Gastrocnemius medialis (tissue), 4 donors: ENCODE measurements around the gene DCLK2.

Experiments
- POLR2A ChIP-seq, 2 donors: fragments of 450-650 bp; IDR thresholded peaks; one replicate each; pipeline ENCODE4 v1.6.1; 2017; ENCODE audit warnings: antibody characterized with exemption in 2 of 2, mild to moderate bottlenecking in 2 of 2, moderate library complexity in 2 of 2
- TF ChIP-seq, protein P1 (sequence below), 5 experiments: fragments of 450-650 bp in 3 of 5; fragments of 200-600 bp in 2 of 5; sonication (generic) in 2 of 5; IDR thresholded peaks in 4 of 5; conservative IDR thresholded peaks in 1 of 5; 1 replicate in 4 of 5; 2 replicates in 1 of 5; pipeline ENCODE4 v1.5.1; 2016 to 2019; ENCODE audit warnings: antibody characterized with exemption in 5 of 5, mild to moderate bottlenecking in 3 of 5, moderate library complexity in 3 of 5

GRCh38 chr4:150090836-150091235 lies 12.6 kb downstream of the DCLK2 start:
- TF ChIP-seq, protein P1, sequence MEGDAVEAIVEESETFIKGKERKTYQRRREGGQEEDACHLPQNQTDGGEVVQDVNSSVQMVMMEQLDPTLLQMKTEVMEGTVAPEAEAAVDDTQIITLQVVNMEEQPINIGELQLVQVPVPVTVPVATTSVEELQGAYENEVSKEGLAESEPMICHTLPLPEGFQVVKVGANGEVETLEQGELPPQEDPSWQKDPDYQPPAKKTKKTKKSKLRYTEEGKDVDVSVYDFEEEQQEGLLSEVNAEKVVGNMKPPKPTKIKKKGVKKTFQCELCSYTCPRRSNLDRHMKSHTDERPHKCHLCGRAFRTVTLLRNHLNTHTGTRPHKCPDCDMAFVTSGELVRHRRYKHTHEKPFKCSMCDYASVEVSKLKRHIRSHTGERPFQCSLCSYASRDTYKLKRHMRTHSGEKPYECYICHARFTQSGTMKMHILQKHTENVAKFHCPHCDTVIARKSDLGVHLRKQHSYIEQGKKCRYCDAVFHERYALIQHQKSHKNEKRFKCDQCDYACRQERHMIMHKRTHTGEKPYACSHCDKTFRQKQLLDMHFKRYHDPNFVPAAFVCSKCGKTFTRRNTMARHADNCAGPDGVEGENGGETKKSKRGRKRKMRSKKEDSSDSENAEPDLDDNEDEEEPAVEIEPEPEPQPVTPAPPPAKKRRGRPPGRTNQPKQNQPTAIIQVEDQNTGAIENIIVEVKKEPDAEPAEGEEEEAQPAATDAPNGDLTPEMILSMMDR (IDR thresholded peaks at IDR 0.05 in 4 of 5, conservative IDR thresholded peaks at IDR 0.05 in 1 of 5): no peak
- no peak for TF ChIP-seq POLR2A (IDR thresholded peaks at IDR 0.05)
